ENCODE measurements around the gene YIF1B.

The YIF1B gene

GRCh38 chr19:38359242-38360021, 43.7 kb upstream of the YIF1B start:
- in situ Hi-C loops (cut with MboI; ENCODE audit: low pct_unique_long_range_greater_than_20kb, low sequenced_read_pairs, unreplicated experiment) = no loop called here
- TF ChIP-seq, protein P1, sequence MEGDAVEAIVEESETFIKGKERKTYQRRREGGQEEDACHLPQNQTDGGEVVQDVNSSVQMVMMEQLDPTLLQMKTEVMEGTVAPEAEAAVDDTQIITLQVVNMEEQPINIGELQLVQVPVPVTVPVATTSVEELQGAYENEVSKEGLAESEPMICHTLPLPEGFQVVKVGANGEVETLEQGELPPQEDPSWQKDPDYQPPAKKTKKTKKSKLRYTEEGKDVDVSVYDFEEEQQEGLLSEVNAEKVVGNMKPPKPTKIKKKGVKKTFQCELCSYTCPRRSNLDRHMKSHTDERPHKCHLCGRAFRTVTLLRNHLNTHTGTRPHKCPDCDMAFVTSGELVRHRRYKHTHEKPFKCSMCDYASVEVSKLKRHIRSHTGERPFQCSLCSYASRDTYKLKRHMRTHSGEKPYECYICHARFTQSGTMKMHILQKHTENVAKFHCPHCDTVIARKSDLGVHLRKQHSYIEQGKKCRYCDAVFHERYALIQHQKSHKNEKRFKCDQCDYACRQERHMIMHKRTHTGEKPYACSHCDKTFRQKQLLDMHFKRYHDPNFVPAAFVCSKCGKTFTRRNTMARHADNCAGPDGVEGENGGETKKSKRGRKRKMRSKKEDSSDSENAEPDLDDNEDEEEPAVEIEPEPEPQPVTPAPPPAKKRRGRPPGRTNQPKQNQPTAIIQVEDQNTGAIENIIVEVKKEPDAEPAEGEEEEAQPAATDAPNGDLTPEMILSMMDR (IDR thresholded peaks at IDR 0.05; ENCODE audit: extremely low read depth, insufficient read depth, missing control alignments) = no peak

DNA sequence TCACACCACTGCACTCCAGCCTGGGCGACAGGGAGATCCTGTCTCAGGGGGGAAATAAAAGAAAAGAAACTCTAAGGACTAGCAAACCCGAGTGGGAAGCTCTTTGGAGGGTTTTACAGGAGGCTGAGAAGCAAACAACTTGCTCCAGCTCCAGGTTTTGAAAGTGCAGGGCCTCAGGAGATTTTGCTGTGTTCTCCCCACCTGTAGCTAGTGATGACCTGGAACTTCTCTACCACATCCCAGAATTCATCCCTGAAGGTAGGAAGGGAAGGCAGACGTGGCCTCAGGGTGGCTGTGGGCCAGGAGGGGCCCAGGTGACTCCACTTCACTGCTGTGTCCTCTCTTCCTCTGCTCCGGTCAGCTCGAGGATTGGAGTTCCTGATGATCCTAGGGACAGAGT, 42.3 kb upstream of the YIF1B start:
- in situ Hi-C loops (cut with MboI; ENCODE audit: low pct_unique_long_range_greater_than_20kb, low sequenced_read_pairs, unreplicated experiment) = no loop called here
- DNase-seq (ENCODE audit: low spot score) = no peak
- TF ChIP-seq, protein P1 (IDR thresholded peaks at IDR 0.05; ENCODE audit: extremely low read depth, insufficient read depth, missing control alignments) = no peak

More at GRCh38 chr19:38359242-38360021, 43.7 kb upstream of the YIF1B start:
- no peak for DNase-seq (ENCODE audit: low spot score)

DNA sequence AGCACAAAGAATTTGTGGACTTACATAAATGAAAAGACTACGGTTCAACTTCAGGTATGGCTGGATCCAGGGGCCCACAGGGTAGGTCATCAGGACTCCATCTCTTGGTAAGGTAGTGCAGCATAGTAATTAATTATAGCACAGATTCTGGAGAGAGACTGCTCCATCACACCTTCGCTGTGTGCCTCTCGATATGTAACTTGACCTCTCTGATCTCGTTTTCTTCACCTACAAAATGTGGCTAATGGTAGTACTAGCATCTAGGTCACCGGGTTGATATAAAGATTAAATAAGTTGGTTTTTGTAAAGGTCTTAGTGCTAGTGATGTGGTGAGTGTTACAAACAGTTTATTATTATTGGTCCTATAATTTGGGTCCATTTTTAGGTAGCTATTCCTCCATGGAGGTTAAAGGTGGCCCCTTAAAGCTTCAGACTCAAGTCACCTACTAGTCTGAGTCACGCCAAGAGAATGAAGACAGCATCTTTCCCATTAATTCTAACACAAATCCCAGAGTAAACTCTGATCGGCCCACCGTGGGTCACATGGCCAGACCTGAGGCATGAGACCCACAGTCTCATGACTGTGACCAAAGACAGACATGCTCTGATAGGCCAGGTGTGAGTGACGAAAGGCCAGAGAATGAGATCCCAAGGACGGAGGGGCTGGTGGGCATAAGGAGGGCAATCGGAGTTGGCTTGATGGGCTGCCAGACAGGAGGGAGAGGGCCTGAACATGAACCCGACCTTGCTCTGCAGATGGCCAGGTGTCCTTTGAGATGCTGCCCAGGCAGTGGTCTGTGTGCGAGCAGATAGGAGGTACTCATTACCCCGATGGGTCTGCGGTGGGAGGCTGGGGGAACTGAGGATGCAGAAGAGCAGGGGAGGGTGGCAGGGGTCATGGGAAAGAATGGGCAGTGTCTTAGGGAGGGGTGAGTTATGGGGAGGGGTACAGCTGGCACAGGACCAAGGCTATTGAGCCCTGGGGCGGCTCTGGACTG, 40.3 kb upstream of the YIF1B start:
- in situ Hi-C loops (cut with MboI; ENCODE audit: low pct_unique_long_range_greater_than_20kb, low sequenced_read_pairs, unreplicated experiment) = no loop called here
- TF ChIP-seq, protein P1 (IDR thresholded peaks at IDR 0.05; ENCODE audit: extremely low read depth, insufficient read depth, missing control alignments) = no peak
- DNase-seq (ENCODE audit: low spot score) = no peak

GRCh38 chr19:38352611-38353010, 36.9 kb upstream of the YIF1B start:
- in situ Hi-C loops (cut with MboI; ENCODE audit: low pct_unique_long_range_greater_than_20kb, low sequenced_read_pairs, unreplicated experiment) = no loop called here

DNA sequence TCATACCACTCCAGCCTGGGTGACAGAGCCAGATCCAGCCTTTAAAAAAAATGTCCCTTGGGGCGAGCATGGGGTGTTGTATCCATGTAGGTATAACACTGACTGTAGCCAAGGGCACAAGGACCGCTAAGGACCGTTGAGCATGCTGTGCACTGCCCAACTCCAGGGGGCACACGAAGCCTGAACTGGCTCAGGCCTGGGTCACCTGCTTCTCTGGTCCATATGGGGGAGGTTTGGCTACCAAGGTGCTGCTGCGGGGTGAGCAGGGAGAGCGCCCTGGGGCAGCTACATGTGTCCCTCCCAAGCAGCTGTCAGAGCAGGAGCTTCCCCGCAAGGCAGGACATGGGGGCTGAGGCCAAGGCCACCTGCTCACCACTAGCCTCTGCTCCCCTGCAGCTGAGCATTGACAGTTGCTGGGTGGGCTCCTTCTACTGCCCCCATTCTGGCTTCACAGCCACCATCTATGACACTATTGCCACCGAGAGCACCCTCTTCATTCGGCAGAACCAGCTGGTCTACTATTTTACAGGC, 36.2 kb upstream of the YIF1B start:
- TF ChIP-seq, protein P1 (IDR thresholded peaks at IDR 0.05; ENCODE audit: extremely low read depth, insufficient read depth, missing control alignments) = no peak
- in situ Hi-C loops (cut with MboI; ENCODE audit: low pct_unique_long_range_greater_than_20kb, low sequenced_read_pairs, unreplicated experiment) = no loop called here
- DNase-seq (ENCODE audit: low spot score) = no peak

More at GRCh38 chr19:38352611-38353010, 36.9 kb upstream of the YIF1B start:
- DNase-seq (ENCODE audit: low spot score) = no peak
- TF ChIP-seq, protein P1 (IDR thresholded peaks at IDR 0.05; ENCODE audit: extremely low read depth, insufficient read depth, missing control alignments) = no peak

DNA sequence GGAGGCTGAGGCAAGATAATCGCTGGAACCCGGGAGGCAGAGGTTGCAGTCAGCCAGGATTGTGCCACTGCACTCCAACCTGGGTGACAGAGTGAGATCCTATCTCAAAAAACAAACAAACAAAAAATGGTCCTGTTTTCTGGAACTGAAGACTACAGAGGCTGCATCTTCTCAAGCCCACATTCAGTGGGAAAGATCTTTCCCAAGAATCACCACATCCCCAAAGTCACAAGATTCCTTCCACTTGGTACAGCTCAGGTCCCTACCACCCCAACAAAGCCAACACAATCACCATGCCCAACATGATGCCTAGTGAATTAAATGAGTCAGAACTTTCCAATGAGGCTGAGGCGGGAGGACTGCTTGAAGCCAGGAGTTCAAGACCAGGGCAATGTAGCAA, 35.1 kb upstream of the YIF1B start:
- no peak for DNase-seq (ENCODE audit: low spot score)
- TF ChIP-seq, protein P1 (IDR thresholded peaks at IDR 0.05; ENCODE audit: extremely low read depth, insufficient read depth, missing control alignments) = no peak
- in situ Hi-C loops (cut with MboI; ENCODE audit: low pct_unique_long_range_greater_than_20kb, low sequenced_read_pairs, unreplicated experiment) = no loop called here
